GM21619 (cell line): ENCODE results near the gene COL6A1.
"Not testable (repeated sequence)": the region's sequence is repeated elsewhere in the genome, so short reads cannot be mapped to it uniquely, and the experiment has no call there.

Source experiments
- ATAC-seq: cut with Tn5 transposase; IDR thresholded peaks from one replicate; pipeline ENCODE4 v1.9.1; 2021; ENCODE audit not compliant: unreplicated experiment

Gene COL6A1

DNA sequence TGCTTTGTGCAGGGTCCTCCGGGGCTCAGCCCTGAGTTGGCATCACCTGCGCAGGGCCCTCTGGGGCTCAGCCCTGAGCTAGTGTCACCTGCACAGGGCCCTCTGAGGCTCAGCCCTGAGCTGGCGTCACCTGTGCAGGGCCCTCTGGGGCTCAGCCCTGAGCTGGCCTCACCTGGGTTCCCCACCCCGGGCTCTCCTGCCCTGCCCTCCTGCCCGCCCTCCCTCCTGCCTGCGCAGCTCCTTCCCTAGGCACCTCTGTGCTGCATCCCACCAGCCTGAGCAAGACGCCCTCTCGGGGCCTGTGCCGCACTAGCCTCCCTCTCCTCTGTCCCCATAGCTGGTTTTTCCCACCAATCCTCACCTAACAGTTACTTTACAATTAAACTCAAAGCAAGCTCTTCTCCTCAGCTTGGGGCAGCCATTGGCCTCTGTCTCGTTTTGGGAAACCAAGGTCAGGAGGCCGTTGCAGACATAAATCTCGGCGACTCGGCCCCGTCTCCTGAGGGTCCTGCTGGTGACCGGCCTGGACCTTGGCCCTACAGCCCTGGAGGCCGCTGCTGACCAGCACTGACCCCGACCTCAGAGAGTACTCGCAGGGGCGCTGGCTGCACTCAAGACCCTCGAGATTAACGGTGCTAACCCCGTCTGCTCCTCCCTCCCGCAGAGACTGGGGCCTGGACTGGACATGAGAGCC, 22.7 kb downstream of the COL6A1 start:
- no peak for ATAC-seq

DNA sequence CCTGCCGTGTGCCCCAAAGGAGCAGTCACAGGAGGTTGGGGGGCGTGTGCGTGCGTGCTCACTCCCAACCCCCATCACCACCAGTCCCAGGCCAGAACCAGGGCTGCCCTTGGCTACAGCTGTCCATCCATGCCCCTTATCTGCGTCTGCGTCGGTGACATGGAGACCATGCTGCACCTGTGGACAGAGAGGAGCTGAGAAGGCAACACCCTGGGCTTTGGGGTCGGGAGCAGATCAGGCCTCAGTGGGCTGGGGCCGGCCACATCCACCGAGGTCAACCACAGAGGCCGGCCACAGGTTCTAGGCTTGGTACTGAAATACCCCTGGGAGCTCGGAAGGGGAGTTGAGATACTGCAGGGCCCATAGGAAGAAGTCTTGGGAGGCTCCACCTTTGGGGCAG, 23.5 kb downstream of the COL6A1 start:
- no peak for ATAC-seq

DNA sequence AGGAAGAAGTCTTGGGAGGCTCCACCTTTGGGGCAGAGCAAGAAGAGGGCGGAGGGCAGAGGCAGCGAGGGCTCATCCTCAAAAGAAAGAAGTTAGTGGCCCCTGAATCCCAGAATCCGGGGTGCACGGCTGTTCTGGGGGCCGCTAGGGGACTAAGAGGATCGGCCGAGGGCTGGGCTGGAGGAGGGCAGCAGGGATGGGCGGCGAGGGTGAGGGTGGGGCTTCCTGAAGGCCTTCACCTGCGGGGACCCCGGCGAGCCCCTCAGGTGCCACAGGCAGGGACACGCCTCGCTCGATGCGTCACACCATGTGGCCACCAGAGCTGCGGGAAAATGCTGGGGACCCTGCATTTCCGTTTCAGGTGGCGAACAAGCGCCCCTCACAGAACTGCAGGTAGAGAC, 23.9 kb downstream of the COL6A1 start:
- no peak for ATAC-seq

DNA sequence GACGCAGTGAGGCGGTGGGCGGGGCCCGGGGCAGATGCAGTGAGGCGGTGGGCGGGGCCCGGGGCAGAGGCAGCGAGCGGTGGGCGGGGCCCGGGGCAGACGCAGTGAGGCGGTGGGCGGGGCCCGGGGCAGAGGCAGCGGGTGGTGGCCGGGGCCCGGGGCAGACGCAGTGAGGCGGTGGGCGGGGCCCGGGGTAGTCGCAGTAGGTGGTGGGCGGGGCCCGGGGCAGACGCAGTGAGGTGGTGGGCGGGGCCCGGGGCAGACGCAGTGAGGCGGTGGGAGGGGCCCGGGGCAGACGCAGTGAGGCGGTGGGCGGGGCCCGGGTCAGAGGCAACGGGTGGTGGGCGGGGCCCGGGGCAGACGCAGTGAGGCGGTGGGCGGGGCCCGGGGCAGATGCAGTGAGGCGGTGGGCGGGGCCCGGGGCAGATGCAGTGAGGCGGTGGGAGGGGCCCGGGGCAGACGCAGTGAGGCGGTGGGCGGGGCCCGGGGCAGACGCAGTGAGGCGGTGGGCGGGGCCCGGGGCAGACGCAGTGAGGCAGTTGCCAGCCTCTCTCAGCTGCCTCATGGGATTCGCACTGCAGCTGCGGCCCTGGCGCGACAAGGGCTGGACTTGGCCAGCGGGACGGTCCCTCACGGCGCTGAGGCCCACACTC, 24.4 kb downstream of the COL6A1 start:
- not testable (repeated sequence) for ATAC-seq

DNA sequence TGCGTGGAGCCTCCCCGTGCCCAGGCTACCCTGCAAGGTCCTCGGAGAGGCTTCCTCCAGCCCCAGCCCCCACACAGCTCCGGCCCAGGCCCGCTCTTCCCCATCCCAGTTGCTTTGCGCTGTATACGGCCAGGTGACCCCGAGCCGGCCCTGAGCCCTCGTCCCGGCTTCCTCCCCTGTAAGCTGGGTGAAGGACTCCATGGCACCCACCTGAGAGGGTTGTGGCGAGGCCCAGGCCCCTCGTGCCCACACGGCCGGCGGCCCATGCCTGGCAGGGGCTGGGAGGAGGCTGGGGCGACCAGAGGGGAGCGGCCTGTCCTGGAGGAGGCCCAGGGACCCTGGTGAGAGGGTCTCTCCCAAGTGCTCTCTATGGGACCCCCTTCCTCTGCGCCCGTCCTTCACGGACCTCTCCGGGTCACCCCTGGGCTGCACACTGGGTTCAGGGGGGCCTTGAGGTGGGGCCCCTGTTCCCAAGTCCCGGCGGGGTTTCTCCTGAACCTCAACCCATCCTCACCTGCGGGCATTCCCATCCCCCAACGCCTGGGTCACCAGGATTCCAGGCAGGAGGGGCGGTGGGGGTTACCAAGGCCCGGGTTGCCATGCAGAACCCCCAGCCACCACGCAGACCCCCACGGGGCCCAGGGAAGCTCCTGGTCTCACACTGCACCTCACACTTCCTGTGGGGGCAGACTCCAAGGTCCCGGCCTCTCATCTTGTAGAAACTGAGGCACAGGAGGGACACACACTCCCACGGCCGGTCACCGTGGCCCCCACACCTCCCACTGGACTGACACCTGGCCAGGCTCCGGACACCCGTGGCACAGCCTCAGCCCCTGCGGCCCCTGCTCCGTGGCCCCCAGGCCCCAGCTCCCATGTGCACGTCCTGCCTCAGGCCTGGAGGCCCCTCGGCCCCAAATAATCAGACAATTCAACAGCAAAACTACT, 25.2 kb downstream of the COL6A1 start:
- ATAC-seq, result no peak

DNA sequence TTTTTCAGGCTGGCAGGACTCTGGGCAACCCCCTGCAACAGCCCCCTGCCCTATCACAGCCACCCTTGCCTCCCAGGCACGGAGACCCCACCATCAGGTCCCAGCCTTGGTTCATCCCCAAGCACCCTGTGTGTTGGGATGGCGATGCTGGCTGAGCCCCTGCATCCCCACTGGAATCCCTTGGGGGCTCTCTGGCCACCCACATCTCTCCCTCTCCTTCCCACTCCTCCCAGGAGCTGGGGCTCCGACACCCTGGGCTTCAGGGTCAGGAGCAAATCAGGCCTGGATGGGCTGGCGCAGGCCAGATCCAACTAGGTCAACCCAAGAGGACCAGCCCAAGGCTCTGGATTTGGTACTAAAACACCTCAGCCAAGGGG, 25.9 kb downstream of the COL6A1 start:
- ATAC-seq, result no peak

DNA sequence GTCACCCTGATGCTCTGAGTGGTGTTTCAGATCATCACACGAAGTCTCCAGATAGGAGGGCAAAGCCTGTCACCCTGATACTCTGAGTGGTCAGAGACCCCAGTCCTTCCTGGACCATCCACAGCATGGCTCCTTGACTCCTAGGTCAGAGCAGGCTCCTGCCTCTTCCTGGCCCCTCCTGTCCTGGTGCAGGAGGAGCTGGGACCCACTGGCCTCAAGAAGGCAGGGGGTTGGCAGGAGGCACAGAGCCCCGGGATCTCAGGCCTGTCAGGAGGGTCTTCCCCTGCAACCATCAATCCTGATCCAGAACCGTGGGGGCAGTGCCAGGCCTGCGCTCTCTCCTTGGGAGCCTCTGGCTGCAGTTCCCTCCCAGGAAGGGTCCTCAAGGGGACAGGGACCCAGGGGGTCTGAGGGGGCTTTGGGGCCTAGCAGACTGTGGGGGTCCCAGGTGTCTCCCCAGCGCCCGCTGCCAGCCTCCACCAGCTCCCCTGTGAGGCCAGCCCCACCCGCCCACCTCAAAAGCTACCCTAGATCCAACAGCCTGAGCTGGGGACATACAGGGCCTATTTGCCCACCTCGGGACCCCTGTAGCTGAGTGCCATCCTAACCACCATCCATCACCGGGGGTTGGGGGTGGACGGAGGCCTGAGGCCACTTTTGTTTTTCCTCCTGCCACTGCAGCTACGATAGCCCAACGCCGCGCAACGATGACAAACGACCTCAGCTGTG, 27.5 kb downstream of the COL6A1 start:
- no peak for ATAC-seq

DNA sequence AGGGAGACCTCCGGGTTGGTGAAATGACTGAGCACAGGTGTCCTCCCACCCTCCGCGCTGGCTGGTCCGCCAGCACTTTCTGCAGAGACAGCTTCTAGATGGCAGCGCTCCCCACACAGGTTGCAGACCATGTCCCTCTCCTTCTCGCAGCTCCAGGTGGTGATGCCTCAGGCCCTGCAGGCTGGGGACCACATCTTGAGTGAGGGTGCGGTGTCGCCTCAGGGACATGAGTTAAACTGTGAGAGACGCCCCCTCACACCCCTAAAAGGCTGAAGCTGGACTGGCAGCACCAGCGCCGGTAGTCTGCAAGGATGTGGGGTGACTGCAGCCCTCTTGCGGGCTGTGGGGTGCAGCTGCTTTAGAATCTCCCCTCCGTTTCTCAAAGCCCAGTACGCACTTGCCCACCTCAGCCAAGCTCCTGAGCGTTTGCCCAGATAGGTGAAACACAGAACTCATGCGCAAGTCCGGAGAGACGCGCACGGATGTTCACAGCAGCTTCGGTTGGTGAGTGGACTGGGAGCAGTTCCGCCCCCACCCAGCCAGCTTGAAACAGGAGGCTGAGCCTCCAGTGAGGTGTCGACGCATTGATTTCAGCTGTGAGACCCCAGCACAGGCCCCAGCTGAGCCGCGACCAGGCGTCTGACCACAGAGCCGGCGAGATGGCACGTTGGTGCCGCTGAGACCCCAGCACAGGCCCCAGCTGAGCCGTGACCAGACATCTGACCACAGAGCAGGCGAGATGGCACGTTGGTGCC, 28.6 kb downstream of the COL6A1 start:
- no peak for ATAC-seq

DNA sequence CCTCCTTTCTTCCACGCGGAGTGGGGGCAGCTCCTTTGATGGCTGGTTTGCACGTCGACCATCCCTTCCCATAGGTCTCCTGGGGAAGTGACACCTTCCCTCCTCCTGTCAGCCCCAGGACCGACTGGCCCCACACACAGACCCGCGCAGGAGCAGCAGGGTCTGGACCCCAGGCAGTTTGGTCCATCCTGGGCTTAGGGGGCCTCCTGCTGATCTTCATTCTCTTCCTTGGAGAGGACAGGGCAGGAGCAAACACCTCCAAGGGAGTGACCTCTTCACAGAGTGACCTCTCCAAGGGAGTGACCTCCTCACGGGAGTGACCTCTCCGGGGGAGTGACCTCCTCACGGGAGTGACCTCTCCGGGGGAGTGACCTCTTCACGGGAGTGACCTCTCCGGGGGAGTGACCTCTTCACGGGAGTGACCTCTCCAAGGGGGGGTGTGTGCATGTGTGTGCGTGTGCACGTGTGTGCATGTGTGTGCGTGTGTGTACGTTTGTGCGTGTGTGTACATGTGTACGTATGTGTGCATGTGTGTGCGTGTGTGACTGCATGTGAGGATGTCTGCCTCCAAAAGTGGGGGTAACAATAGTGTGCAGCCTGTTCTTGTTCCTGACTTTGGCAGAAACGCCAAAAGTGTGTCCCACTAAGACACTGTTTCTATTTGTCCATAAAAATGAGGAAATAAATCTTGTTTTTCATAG, 29.8 kb downstream of the COL6A1 start:
- ATAC-seq, result no peak

DNA sequence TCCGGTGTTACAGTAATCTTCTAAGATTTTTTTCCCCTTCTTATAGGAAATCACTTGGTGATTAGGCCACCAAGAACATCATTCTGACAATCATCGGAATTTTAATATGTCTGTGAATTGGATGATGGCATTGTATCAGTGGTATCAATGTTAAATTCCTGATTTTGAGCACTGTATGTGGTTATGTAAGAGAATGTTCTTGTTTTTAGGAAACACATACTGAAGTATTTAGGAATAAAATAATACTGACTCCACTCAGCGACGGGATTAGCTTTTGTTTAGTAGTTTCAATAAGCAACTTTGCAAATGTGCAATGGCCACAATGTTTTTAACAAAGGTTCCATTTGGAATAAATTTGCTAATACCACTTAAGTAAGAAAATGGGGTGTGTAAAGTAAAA, 30.6 kb downstream of the COL6A1 start:
- ATAC-seq, result no peak

DNA sequence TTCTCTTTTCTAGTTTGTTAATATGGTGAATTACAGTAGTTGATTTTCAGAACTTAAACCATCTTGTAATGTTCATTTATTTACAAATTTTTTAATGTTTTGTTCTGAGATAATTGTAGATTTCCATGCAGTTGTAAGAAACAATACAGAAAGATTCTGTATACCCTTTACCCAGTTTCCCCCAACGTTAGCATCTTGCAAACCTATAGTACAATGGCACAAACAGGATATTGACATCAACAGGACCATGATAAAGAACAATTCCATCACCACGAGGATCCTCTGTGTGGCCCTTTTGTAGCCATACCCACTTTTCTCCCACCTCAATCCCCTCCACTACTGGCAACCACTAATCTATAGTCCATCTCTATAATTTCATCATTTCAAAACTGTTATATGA, 33.3 kb downstream of the COL6A1 start:
- no peak for ATAC-seq

DNA sequence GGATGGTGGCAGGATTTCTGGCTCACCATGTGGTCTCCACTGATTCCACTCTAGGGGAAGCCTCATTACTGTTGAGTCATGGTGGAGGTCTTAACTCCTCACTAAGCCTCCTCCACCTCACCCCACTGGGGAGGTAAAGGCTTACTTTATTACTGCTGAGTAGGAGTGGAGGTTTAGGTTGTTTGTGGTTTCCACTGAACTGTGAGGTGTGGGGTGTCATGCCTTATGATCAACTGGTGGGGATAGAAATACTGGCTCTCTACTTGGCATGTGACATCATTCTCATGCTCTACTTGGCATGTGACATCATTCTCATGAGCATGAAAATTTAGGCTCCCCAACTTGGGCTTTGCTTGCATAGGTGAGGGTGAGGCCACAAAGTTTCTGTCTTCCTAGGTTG, 35.6 kb downstream of the COL6A1 start:
- ATAC-seq, result no peak

DNA sequence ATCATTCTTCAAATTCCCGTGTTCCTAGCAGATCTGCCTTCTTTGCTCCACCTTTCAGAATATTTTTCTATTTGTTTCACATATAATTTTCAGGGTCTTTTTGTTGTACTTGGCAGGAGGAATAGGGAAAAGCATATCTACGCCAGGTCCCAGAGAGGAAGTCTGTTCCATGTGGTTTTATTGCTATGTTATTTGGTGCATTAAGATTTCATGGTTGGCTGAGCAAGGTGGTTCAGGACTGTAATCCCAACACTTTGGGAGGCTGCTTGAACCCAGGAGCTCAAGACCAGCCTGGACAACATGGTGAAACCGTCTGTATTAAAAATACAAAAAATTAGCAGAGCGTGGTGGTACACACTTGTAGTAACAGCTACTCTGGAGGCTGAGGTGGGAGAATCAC, 36.1 kb downstream of the COL6A1 start:
- no peak for ATAC-seq

DNA sequence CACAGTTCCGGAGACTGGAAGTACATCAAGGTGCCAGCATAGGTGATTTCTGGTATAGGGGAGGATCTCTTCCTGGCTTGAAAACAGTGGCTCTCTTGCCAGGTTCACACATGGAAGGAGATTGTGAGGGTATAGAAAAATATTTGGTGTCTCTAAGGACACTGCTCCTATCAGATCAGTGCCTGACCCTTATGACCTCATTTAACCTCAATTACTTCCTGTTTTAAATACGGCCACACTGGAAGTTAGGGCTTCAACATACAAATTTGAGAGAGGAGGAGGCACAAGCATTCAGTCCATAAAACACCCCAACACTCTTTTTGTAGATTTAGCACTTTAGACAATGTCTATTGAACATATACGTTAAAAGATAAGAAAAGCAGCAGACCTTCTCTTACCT, 37.0 kb downstream of the COL6A1 start:
- ATAC-seq, result no peak

DNA sequence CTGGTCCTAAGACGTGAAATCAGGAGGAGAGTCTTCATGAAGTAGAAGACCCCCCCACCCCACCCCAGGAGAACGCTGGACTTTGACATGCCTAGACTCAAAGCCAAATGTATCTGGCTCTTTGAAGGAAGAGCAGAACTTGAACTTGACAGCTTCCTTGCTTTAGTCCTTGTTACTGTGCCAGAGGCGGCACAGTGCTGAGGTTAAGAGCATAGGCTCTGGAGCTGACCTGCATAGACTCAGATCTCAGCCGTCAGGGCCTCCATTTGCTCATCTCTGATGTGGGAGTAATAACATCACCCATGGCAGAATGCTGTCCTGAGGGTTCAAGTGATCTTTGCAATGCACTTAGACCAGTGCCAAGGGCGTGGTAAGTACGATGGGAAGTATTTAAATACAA, 39.0 kb downstream of the COL6A1 start:
- no peak for ATAC-seq

DNA sequence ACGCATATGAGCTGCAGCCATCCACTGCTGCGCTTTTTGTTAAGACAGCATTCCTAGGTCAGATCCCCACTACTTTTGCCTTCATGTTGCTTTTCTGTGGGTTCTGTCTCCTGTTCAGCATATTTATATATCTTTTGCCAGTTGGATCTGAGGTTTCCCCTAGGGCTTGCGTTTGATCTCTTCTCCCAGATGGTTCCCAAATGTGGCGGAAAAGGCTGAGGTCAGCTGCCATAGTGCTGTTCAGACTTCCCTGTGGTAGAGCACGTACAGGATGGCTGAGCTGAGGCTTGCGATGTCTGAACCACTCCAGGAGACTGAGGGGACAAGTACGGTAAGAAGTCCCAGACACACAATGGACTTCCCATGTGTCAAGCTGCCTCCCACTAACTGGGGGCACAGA, 39.8 kb downstream of the COL6A1 start:
- no peak for ATAC-seq

DNA sequence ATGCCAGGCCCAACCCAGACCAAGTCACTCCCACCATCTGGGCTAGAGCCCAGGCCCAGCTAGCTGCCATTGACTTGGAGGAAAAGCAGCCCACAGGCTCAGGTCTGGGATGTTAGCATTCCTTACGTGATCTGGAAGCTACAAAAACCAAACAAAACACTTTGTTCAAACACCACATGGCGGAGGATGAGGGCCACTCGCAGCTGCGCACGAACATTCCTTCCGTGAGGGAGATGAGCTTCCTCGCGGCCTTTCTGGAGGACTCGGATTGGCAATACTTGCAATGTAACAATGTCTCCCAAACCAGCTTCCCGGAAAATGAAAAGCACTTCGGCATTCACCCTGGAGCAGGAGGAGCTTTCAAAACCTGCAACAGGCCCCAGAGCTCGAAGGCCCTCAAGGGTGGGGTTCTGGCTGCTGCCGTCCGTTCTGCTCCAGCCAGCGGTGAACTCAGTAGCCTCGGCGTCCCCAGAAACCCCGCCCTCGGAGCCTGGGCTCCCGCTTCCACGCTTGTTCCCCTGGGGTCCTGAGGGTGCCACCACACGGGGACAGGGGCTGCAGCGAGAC, 40.5 kb downstream of the COL6A1 start:
- ATAC-seq, result no peak

DNA sequence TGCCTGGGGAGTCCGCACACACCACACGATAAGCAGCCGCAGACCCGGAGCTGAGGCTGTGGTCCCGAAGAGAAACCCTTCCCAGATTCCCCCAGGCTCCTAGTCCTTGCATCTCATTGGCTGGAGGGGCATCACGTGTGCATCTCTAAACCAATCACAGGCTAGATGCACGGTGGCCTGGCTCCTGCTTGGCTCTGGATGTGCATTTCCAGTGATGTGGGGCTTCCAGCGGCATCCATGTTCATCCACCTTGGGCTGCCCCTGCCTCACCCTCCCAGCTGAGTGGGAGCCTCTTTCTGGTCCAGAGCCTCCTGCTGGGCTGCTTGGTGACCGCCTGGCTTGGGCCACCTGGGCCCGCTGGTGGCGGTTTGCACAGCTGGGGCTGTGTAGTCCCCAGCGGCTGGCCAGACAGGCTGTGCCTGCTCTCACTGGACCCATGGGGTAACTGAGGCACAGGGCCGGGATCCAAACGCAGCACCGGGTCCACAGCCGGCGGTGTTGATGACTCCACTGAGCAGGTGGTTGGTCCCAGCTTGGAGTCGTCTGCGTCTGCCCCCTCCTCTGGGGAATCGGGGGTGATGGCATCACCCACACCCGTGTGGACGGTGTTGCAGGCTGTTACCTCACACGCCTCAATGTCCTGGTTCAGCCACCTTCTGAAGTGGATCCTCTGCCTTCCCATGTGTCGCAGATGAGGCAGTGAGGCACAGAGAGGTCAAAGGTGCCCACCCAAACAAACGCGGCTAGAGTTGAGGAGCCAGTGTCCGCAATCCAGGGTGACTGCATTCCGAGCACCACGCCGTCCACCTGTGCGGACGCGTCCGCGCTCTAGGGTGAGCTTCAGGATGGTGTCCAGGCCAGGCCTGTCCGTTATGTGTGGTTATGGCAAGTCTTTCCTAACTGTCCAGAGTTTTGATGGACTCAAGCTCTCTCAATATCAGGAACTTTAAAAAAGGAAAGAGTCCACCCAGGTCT, 41.3 kb downstream of the COL6A1 start:
- no peak for ATAC-seq
